Measurements from ENCODE around the gene TJP1.
"Not testable (repeated sequence)": the region's sequence is repeated elsewhere in the genome, so short reads cannot be mapped to it uniquely, and the experiment has no call there.

Gene TJP1

GRCh38 chr15:29773000-29773399 is 49.3 kb downstream of the TJP1 start:
- Histone ChIP-seq H3K4me1 (ENCODE audit: insufficient read depth, low read length) (peaks cover 11% of the 10 kb centered on the region; the same call in 1 of the 2 replicates), H3K27me3 (ENCODE audit: insufficient read depth, low read length) (no peaks in the 10 kb centered on the region), H3K4me3 (ENCODE audit: low read length) (no peak overlapping the region), H3K9ac (ENCODE audit: low read depth, low read length) (no peak overlapping the region), H3K9me3 (ENCODE audit: insufficient read depth, low read depth, low read length) (no peaks in the 10 kb centered on the region), H3K36me3 (ENCODE audit: insufficient read depth, low read depth, low read length) (peaks cover 36% of the 10 kb centered on the region), H3K27ac (ENCODE audit: low read length) (no peak overlapping the region)

- no peak overlapping the region for H3K9ac ChIP-seq (ENCODE audit: low read depth, low read length)
- peaks cover 56% of the 10 kb centered on the region for H3K36me3 ChIP-seq (ENCODE audit: insufficient read depth, low read depth, low read length)
- H3K4me1 ChIP-seq (ENCODE audit: insufficient read depth, low read length): peaks cover 14% of the 10 kb centered on the region; the same call in 1 of the 2 replicates
- no peaks in the 10 kb centered on the region for H3K27me3 ChIP-seq (ENCODE audit: insufficient read depth, low read length)
- H3K4me3 ChIP-seq (ENCODE audit: low read length): no peak overlapping the region
- H3K27ac ChIP-seq (ENCODE audit: low read length): no peak overlapping the region
- no peaks in the 10 kb centered on the region for H3K9me3 ChIP-seq (ENCODE audit: insufficient read depth, low read depth, low read length)
These were observed 51.5 kb downstream of the TJP1 start for GRCh38 chr15:29770796-29771195.

- no peaks in the 10 kb centered on the region for H3K9me3 ChIP-seq (ENCODE audit: insufficient read depth, low read depth, low read length)
- H3K4me1 ChIP-seq (ENCODE audit: insufficient read depth, low read length): peaks cover 30% of the 10 kb centered on the region; the same call in 1 of the 2 replicates
- peak overlapping the region; percentile 24; the same call in 1 of the 2 replicates for H3K9ac ChIP-seq (ENCODE audit: low read depth, low read length)
- no peak overlapping the region for H3K4me3 ChIP-seq (ENCODE audit: low read length)
- H3K27ac ChIP-seq (ENCODE audit: low read length): no peak overlapping the region
- H3K36me3 ChIP-seq (ENCODE audit: insufficient read depth, low read depth, low read length): peaks cover 94% of the 10 kb centered on the region
- H3K27me3 ChIP-seq (ENCODE audit: insufficient read depth, low read length): no peaks in the 10 kb centered on the region
These were observed 56.3 kb downstream of the TJP1 start for GRCh38 chr15:29765898-29766527.

- Histone ChIP-seq H3K9ac (ENCODE audit: low read depth, low read length) (no peak overlapping the region; the same call in 1 of the 2 replicates), H3K9me3 (ENCODE audit: insufficient read depth, low read depth, low read length) (no peaks in the 10 kb centered on the region), H3K36me3 (ENCODE audit: insufficient read depth, low read depth, low read length) (peaks cover 97% of the 10 kb centered on the region), H3K4me3 (ENCODE audit: low read length) (no peak overlapping the region), H3K27me3 (ENCODE audit: insufficient read depth, low read length) (no peaks in the 10 kb centered on the region), H3K27ac (ENCODE audit: low read length) (no peak overlapping the region), H3K4me1 (ENCODE audit: insufficient read depth, low read length) (peaks cover 30% of the 10 kb centered on the region; the same call in 1 of the 2 replicates)
These were observed 56.9 kb downstream of the TJP1 start for GRCh38 chr15:29765234-29765841.

GRCh38 chr15:29759596-29759995 is 62.7 kb downstream of the TJP1 start:
- H3K9ac ChIP-seq (ENCODE audit: low read depth, low read length): no peak overlapping the region
- H3K4me1 ChIP-seq (ENCODE audit: insufficient read depth, low read length): peaks cover 36% of the 10 kb centered on the region
- H3K27me3 ChIP-seq (ENCODE audit: insufficient read depth, low read length): no peaks in the 10 kb centered on the region
- no peak overlapping the region for H3K27ac ChIP-seq (ENCODE audit: low read length)
- H3K4me3 ChIP-seq (ENCODE audit: low read length): no peak overlapping the region
- no peaks in the 10 kb centered on the region for H3K9me3 ChIP-seq (ENCODE audit: insufficient read depth, low read depth, low read length)
- H3K36me3 ChIP-seq (ENCODE audit: insufficient read depth, low read depth, low read length): peaks cover 73% of the 10 kb centered on the region

GRCh38 chr15:29756358-29757267 is 65.7 kb downstream of the TJP1 start:
- H3K4me3 ChIP-seq (ENCODE audit: low read length): peak overlapping the region; percentile 14; the same call in 1 of the 2 replicates
- peaks cover 55% of the 10 kb centered on the region for H3K36me3 ChIP-seq (ENCODE audit: insufficient read depth, low read depth, low read length)
- peaks cover 32% of the 10 kb centered on the region for H3K4me1 ChIP-seq (ENCODE audit: insufficient read depth, low read length)
- peak overlapping the region; percentile 20 for H3K27ac ChIP-seq (ENCODE audit: low read length)
- no peaks in the 10 kb centered on the region for H3K9me3 ChIP-seq (ENCODE audit: insufficient read depth, low read depth, low read length)
- no peaks in the 10 kb centered on the region for H3K27me3 ChIP-seq (ENCODE audit: insufficient read depth, low read length)
- peak overlapping the region; percentile 5; the same call in 1 of the 2 replicates for H3K9ac ChIP-seq (ENCODE audit: low read depth, low read length)

GRCh38 chr15:29754009-29754408 is 68.3 kb downstream of the TJP1 start:
- H3K27me3 ChIP-seq (ENCODE audit: insufficient read depth, low read length); H3K4me3 ChIP-seq (ENCODE audit: low read length); H3K9me3 ChIP-seq (ENCODE audit: insufficient read depth, low read depth, low read length); H3K9ac ChIP-seq (ENCODE audit: low read depth, low read length); H3K27ac ChIP-seq (ENCODE audit: low read length): not testable (repeated sequence)
- peaks cover 25% of the 10 kb centered on the region for H3K4me1 ChIP-seq (ENCODE audit: insufficient read depth, low read length)
- H3K36me3 ChIP-seq (ENCODE audit: insufficient read depth, low read depth, low read length): peaks cover 43% of the 10 kb centered on the region

- no peaks in the 10 kb centered on the region for H3K27me3 ChIP-seq (ENCODE audit: insufficient read depth, low read length)
- H3K27ac ChIP-seq (ENCODE audit: low read length): no peak overlapping the region
- no peak overlapping the region for H3K4me3 ChIP-seq (ENCODE audit: low read length)
- H3K9ac ChIP-seq (ENCODE audit: low read depth, low read length): no peak overlapping the region
- peaks cover 46% of the 10 kb centered on the region for H3K36me3 ChIP-seq (ENCODE audit: insufficient read depth, low read depth, low read length)
- no peaks in the 10 kb centered on the region for H3K9me3 ChIP-seq (ENCODE audit: insufficient read depth, low read depth, low read length)
- peaks cover 23% of the 10 kb centered on the region for H3K4me1 ChIP-seq (ENCODE audit: insufficient read depth, low read length)
These were observed 68.8 kb downstream of the TJP1 start for GRCh38 chr15:29753506-29753905.

- Histone ChIP-seq H3K4me1 (ENCODE audit: insufficient read depth, low read length) (no peaks in the 10 kb centered on the region), H3K27me3 (ENCODE audit: insufficient read depth, low read length) (no peaks in the 10 kb centered on the region), H3K36me3 (ENCODE audit: insufficient read depth, low read depth, low read length) (peaks cover 41% of the 10 kb centered on the region), H3K27ac (ENCODE audit: low read length) (no peak overlapping the region), H3K4me3 (ENCODE audit: low read length) (no peak overlapping the region), H3K9ac (ENCODE audit: low read depth, low read length) (no peak overlapping the region), H3K9me3 (ENCODE audit: insufficient read depth, low read depth, low read length) (no peaks in the 10 kb centered on the region)
These were observed 71.5 kb downstream of the TJP1 start for GRCh38 chr15:29750754-29751153.

- Histone ChIP-seq H3K4me3 (ENCODE audit: low read length) (no peak overlapping the region), H3K27me3 (ENCODE audit: insufficient read depth, low read length) (no peaks in the 10 kb centered on the region), H3K4me1 (ENCODE audit: insufficient read depth, low read length) (no peaks in the 10 kb centered on the region)
These were observed 72.7 kb downstream of the TJP1 start for GRCh38 chr15:29749365-29750086.

GRCh38 chr15:29747837-29748417 is 74.3 kb downstream of the TJP1 start:
- H3K27me3 ChIP-seq (ENCODE audit: insufficient read depth, low read length): no peaks in the 10 kb centered on the region
- H3K9me3 ChIP-seq (ENCODE audit: insufficient read depth, low read depth, low read length): no peaks in the 10 kb centered on the region
- H3K36me3 ChIP-seq (ENCODE audit: insufficient read depth, low read depth, low read length): peaks cover 20% of the 10 kb centered on the region; the same call in 1 of the 2 replicates
- H3K4me1 ChIP-seq (ENCODE audit: insufficient read depth, low read length): no peaks in the 10 kb centered on the region
- H3K9ac ChIP-seq (ENCODE audit: low read depth, low read length): no peak overlapping the region
- no peak overlapping the region for H3K27ac ChIP-seq (ENCODE audit: low read length)
- no peak overlapping the region for H3K4me3 ChIP-seq (ENCODE audit: low read length)

More at GRCh38 chr15:29749365-29750086, 72.7 kb downstream of the TJP1 start:
- peaks cover 31% of the 10 kb centered on the region for H3K36me3 ChIP-seq (ENCODE audit: insufficient read depth, low read depth, low read length)
- H3K9me3 ChIP-seq (ENCODE audit: insufficient read depth, low read depth, low read length): no peaks in the 10 kb centered on the region
- H3K27ac ChIP-seq (ENCODE audit: low read length): no peak overlapping the region
- H3K9ac ChIP-seq (ENCODE audit: low read depth, low read length): no peak overlapping the region
